AG09319 (cell line): Measurements from ENCODE around the gene C1orf115.
A peak's percentile ranks its signal among the peaks of the same experiment; 100 is the strongest.

Experiments used
- DNase-seq: peaks from one replicate; pipeline ENCODE4 v3.0.0-alpha.2; 2010; ENCODE audit warnings: low read depth; ENCODE audit errors: extremely low read depth
- CTCF ChIP-seq: IDR thresholded peaks from 2 replicates; pipeline ENCODE4 v1.5.1; 2011; ENCODE audit warnings: low read depth, mild to moderate bottlenecking, inconsistent platforms, low read length, moderate library complexity

The C1orf115 gene

GRCh38 chr1:220690140-220691052 lies at the start of gene C1orf115:
C1orf115 (plus strand) TSS chr1:220690363; CDS start chr1:220690403, 40 bp downstream.
- peak; percentile 66 for TF ChIP-seq CTCF
- no peak for DNase-seq

GRCh38 chr1:220642285-220642684 lies 47.9 kb upstream of the C1orf115 start:
- TF ChIP-seq CTCF: no peak
- DNase-seq: no peak

- DNase-seq: no peak
- TF ChIP-seq CTCF: no peak
Observed at GRCh38 chr1:220652995-220653394, 37.2 kb upstream of the C1orf115 start.

GRCh38 chr1:220655509-220655908 lies 34.7 kb upstream of the C1orf115 start:
- DNase-seq: no peak
- TF ChIP-seq CTCF: no peak

GRCh38 chr1:220655961-220656740 lies 34.0 kb upstream of the C1orf115 start:
- TF ChIP-seq CTCF: no peak
- DNase-seq: no peak

- TF ChIP-seq CTCF: no peak
- DNase-seq: no peak
Observed at GRCh38 chr1:220666349-220666748, 23.8 kb upstream of the C1orf115 start.

GRCh38 chr1:220669005-220669404 lies 21.2 kb upstream of the C1orf115 start:
- no peak for DNase-seq
- TF ChIP-seq CTCF: no peak
